OCI-M2 (cell line): ENCODE measurements around the gene BAZ2B.
"Not testable (repeated sequence)": the region's sequence is repeated elsewhere in the genome, so short reads cannot be mapped to it uniquely, and the experiment has no call there.

Source experiments
- DNase-seq: peaks from one replicate; lab custom pipeline; 2025; ENCODE audit not compliant: unreplicated experiment; lab: John Stamatoyannopoulos, UW

BAZ2B gene, protein sequence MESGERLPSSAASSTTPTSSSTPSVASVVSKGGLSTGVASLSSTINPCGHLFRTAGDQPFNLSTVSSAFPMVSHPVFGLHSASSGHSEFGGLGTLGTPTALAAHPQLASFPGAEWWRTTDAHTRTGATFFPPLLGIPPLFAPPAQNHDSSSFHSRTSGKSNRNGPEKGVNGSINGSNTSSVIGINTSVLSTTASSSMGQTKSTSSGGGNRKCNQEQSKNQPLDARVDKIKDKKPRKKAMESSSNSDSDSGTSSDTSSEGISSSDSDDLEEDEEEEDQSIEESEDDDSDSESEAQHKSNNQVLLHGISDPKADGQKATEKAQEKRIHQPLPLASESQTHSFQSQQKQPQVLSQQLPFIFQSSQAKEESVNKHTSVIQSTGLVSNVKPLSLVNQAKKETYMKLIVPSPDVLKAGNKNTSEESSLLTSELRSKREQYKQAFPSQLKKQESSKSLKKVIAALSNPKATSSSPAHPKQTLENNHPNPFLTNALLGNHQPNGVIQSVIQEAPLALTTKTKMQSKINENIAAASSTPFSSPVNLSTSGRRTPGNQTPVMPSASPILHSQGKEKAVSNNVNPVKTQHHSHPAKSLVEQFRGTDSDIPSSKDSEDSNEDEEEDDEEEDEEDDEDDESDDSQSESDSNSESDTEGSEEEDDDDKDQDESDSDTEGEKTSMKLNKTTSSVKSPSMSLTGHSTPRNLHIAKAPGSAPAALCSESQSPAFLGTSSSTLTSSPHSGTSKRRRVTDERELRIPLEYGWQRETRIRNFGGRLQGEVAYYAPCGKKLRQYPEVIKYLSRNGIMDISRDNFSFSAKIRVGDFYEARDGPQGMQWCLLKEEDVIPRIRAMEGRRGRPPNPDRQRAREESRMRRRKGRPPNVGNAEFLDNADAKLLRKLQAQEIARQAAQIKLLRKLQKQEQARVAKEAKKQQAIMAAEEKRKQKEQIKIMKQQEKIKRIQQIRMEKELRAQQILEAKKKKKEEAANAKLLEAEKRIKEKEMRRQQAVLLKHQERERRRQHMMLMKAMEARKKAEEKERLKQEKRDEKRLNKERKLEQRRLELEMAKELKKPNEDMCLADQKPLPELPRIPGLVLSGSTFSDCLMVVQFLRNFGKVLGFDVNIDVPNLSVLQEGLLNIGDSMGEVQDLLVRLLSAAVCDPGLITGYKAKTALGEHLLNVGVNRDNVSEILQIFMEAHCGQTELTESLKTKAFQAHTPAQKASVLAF (N-terminal part only)

DNA sequence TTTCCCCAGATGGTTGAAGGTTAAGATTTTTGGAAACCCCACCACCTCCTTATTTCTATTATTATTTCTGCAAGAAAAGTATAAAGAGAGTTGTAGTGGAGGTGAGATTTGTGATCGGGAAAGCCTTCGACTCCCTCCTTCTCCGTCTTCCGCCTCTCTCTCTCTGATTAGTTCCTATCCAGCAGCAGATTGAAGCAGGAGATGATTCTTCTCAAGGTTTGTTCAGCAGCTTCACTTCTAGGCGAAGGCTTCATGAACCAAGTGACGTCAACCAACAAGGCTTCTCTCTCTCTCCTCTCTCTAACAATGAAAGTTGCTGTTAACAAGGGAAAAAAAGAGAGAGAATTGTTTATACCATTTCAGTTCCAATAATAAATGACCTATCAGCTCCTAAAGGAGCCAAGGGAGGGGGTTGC, at the start of gene BAZ2B:
Gene BAZ2B (minus strand): TSS at position 263 of the 416 bp plus-strand sequence. CDS start 137,829 bp downstream, outside the sequence.
- DNase-seq: no peak

DNA sequence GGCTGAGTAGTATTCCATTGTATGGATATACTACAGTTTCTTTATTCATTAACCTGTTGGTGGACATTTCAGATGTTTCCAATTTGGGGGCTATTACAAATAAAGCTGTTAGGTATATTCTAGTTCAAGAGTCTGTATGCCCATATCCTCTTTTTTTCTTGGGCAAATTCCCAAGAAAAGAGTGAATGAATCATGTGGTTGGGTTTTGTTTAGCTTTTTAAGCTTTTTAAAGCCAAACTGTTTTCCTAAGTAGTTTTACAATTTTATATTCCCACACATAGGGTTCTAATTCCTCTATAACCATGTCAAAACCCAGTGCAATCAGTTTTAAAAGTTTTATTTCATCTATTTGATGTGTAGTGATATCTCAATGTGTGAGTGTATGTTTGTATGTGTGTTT, 44.9 kb upstream of the BAZ2B start:
- DNase-seq: no peak

DNA sequence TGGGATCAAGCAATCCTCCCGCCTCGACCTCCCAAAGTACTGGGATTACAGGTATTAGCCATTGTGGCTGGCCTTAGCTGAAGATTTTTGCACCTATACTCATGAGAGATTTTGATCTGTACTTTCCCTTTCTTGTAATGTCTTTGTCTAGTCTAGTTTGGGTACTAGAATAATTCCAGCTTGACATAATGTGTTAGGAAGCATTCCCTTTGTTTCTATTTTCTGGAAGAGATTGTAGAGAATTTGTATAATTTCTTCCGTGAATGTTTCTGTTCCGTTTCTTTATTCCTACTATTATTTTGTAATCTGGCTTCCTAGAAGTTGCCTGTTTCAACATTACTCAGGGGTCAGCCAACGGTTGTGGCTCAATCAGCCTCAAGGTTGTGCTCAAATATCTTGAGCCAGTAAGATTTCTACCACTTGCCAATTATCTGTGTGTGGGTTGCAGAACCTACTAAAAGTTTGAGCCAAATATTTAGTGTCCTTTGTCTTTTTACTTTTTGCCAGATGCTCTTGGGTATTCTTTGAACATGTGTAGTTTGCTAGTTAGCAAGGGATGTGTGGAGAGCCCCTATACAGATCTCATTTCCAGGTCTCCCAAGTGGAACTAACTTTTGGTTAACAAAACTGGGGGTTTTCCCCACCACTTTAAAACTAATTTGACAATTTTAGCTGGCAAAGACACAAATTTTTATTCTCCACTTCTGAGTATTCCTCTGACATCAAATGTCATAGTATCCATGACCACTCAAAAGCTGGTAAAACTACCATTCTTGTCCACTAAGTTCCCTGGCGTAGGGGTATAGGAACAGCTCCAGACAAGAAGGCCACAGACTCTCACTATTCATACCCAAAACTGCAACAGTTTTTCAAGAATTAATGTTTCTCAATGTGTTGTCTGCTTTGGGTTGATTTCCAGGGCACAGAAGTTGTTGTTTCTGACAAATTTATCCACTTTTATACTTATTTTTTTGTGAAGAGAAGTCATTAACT, 42.8 kb upstream of the BAZ2B start:
- no peak for DNase-seq

DNA sequence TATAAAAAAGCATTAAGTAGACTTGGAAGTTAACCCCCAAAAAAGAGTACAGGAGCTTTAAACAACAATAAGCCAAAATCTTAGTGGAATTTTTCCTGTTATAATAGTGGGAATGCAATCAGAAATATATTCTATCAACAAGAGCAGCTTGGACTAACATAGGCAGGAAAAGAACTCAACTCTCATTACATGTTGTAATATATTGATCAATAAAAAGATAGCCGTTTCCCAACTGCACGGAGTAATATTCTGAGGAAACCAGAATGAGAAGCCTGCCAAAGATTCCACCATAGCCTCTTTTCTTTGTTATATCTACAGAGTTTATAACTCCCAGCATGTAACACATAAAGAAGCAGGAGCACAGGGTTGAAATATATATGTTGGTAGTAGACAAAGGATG, 37.6 kb upstream of the BAZ2B start:
- DNase-seq: no peak

DNA sequence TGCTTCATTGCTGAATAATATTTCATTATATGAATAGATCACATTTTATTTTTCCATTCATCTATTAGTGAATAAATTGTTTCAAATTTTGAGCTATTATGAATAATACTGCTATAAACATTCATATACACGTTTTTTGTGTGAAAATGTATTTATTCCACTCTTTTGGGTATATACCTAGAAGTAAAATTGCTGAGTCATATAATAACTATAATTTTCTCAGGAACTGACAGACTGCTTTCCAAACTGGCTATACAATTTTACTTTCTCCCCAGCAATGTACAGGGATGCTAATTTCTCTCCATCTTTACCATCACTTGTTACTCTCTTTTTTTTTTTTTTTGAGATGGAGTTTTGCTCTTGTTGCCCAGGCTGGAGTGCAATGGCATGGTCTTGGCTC, 35.5 kb upstream of the BAZ2B start:
- DNase-seq: no peak

DNA sequence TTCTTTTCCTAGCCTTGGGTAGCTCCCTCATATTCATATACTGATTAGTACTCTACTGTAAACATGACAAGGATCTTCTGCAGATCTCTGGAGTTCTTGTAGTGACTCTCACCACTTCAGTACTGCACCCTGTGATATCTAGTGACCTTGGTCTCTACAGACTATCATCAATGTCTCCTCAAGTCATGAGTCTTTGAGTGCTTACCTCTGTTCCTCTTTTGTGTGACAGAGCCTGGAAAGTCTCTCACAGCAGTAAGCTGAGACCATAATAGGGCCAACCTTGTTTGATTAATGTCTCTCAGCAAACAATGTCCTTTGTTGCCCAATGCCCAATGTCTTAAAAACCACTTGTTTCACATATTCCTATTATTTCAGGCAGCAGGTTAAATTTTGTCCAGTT, 34.2 kb upstream of the BAZ2B start:
- no peak for DNase-seq

DNA sequence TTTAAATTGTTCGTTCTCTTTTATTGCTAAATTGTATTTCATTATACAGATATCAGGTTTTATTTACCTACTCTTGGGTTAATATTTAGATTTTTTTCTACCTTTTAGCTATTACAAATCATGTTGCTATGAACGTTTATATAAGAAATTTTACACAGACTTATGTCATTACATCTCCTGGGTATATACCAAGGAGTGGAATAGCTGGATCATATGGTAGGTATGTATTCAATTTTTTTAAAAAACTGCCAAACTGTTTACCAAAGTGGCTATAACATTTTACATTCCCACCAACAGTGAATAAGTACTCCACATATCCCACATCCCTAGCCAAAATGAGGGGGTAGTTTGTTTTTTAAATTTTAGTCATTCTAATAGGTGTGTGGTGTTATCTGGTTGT, 32.3 kb upstream of the BAZ2B start:
- DNase-seq: no peak

DNA sequence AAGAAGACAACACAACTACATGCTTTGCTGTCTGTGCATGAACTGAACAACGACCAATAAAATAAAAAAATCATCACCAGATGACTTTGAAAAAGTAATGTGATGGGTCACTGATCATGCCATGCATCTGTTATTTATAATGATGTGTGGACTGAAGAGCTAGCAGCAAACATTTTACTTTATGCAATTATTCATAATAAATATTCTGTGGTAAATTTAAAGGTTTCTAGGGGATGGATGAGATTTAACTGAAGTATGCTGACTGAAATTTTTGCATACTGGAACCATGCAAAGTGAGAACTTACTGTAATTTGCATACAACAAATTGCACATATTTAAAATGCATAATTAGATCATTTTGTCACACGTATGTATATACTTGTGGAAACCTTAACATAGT, 31.3 kb upstream of the BAZ2B start:
- no peak for DNase-seq

DNA sequence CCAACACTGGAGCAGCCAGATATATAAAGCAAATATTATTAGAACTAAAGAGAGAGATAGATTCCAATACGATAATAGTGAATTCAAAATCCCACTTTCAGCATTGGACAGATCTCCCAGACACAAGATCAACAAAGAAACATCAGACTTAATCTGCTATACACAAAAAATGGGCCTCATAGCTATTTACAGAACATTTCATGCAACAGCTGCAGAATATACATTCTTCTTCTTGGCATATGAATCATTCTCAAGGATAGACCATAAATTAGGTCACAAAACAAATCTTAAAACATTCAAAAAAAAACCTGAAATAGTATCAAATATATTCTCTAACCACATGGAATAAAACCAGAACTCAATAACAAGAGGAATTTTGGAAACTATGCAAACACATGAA, 23.8 kb upstream of the BAZ2B start:
- no peak for DNase-seq

DNA sequence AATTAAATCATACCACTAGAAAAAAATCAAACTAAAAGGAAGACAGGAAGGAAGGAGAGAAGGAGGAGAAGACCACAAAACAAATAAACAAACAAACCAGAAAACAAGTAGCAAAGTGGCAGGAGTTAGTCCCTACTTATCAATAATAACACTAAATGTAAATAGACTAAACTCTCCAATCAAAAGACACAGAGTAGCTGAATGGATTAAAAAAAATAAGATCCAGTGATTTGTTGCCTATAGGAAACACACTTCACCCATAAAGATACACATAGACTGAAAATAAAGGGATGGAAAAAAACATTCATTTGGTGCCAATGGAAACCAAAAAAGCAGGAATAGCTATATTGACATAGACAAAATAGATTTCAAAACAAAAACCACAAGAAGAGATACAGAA, 23.4 kb upstream of the BAZ2B start:
- DNase-seq: no peak

DNA sequence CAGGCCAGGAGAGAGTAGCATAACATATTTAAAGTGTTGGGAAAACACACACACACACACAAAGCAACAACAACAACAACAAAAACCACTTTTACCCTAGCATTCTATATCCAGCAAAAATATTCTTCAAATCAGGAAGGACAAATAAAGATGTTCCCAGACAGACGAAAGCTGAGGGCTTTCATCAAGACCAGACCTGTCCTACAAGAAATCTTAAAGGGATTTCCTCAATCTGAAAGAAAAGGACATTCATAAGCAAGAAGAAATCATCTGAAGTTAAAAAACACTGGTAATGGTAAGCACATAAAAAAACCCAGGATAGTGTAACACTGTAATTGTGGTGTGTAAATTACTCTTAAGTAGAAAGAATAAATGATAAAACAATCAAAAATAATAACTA, 22.7 kb upstream of the BAZ2B start:
- no peak for DNase-seq

DNA sequence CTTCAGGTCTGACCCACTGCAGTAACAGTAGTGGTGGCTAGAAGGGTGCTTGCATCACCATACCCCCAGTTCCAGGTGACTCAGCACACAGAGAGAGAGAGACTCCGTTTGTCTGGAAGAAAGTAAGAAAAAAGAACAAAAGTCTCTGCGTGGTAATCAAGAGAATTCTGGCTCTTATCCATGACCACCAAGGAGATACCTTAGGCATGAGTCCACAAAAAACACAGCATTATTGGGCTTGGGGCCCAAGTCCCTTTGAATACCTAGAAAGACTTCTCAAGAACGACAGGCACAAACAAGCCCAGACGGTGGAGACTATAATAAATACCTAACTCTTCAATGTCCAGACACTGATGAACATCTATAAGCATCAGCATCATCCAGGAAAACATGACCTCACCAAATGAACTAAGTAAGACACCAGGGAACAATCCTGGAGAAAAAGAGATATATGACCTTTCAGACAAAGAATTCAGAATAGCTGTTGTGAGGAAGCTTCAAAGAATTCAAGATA, 21.7 kb upstream of the BAZ2B start:
- no peak for DNase-seq

DNA sequence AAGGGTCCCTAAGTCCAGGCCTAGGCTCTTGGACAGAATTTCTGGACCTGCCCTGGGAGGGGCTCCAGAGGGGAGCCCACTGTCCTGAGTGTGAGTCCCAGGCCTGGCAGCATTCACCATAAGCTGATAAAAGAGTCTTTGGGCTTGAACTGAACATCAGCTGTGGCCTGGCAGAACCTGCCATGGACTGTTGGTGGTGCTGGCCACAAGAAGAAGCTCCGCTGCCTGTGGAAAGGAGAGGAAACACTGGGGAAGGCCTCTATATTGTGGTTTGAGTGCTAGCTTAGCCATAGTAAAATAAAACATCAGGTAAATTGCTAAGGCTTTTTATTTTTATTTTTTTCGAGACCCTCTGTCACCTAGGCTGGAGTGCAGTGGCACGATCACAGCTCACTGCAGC, 20.9 kb upstream of the BAZ2B start:
- no peak for DNase-seq

DNA sequence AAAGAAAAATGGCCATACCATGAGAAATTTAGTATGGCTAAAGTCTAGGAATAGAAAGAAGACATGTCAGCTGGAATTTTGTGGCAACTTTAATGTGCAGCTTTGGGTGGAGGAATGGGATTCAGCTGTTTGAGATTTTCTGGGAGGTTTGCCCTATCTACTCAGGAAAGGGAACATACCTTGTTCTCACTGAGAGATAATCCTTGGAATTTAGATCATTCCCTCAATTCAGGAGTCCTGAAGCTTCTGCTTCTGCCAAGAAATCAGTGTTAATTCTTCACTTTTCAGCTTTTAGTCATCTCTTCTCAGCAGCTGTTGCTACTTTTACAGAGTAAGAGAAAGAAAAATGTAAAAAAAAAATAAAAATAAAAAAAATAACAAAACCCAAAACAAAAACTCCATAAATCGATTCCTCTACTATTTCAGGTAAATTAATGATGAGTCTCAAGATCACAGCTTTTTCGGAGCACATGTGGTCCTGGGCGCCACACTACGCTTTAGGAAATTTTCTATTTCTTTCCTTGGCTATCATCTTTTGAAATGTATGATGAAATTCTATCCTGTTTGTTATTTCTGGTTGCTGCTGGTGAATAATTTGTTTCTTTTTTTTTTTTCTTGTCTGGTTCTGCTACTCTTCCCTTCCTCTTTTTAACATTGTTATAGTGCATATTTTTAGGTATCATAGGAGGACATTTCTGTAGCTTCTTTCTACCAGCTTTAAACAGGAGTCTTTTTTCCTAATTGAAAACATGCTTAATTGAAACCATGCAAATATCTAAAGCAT, 18.9 kb upstream of the BAZ2B start:
- no peak for DNase-seq

DNA sequence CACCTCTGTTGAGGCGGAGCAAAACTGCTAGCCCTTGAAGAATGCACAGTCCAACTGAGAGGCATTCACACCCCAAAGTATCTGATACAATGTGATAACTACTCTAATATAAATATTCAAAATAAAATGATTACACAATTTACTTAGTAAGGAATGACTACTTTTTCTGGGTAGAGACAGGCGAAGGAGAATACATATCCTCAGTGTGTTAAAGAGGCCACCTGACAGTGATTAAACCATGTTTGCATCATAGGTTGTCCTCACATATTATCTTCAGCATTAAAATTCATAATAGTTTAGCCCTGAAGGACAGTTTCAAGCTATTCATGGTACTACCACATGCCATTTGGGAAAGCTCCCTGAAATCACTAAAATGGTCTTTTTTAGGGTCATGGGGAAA, 16.9 kb upstream of the BAZ2B start:
- DNase-seq: no peak

DNA sequence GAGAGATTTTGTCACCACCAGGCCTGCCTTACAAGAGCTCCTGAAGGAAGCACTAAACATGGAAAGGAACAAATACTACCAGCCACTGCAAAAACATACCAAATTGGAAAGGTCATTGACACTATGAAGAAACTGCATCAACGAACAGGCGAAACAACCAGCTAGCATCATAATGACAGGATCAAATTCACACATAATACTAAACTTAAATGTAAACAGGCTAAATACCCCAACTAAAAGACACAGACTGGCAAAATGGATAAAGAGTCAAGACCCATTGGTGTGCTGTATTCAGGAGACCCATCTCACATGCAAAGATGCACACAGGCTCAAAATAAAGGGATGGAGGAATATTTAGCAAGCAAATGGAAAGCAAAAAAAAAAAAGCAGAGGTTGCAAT, 9.3 kb upstream of the BAZ2B start:
- DNase-seq: not testable (repeated sequence)

DNA sequence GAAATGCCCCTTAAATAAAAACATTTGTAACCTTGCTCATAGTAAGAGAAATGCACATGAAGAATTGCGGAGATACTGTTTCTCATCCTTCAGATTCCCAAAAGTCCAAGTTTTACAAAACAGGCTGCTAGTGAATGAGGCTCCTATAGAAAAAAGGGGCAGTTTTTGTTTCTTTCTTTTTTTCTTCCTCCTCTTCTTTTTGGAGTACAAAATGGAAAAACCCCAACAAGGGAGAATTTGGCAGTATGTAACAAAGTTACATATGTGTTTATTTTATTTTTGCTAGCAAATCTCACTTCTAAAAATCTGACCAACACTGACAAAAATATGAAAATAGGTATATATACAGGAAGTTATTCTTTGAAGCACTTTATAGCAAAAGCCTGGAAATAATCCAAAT, 7.1 kb upstream of the BAZ2B start:
- DNase-seq: no peak

DNA sequence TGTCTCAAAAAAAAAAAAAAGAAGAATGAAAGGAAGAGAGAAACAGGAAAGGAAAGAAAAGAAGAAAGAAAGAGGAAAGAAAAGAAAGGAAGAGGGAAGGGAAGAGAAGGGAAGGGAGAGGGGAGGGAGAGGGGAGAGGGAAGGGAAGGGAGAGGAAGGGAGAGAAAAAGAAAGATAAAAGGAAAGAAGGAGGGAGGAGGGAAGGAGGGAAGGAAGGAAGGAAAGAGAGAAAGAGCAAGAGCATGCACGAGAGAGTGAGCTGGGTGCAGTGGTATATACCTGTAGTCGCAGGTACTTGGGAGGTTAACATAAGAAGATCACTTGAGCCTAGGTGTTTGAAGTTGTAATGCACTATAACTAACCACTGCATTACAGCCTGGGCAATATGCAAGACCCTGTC, 6.6 kb upstream of the BAZ2B start:
- no peak for DNase-seq

DNA sequence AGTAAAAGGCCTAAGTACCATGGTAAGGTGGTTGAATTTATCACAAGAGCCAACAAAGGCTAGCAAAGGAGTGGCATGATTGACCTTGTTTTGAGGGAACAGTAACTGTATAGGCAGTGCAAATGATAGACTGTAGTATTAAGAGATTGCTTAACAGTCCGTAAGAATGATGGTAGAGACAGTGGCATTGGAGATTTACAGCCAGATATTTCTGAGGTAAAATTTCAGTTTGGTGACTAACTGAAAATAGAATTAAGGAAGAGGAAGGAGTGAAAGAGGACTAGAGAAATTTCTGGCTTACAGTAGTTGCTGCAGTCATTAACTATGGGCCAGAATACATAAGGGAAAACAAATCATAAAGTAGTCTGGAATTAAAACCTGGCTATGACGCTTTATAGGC, 4.4 kb upstream of the BAZ2B start:
- no peak for DNase-seq
